ENCODE measurements around the gene MTRFR.

Gene MTRFR

DNA sequence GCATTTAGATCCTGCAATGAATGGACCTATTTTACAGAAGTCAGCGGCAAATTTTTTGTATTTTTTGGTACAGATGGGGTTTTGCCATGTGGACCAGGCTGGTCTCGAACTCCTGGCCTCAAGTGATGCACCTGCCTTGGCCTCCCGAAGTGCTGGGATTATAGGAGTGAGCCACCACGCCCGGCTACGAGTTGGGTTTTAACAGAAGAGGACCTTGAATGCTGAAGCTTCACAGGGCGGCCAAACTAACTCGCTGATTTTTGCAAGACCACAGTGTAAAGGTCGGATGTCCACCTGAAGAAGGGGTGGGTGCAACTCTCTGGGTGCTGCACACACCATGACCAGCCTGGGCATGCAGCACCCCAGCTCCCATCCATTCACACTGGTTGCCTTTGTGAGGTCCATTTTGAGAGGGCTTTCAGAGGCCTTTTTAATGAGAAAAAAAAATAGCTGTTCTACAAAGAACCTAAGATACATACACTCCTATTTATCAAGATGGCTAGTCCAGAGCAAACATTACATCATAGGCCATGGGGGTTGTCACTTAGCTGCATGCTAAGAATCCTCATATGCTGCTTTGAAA is 60.0 kb downstream of the MTRFR start:
- ATAC-seq = no peak
- TF ChIP-seq ZNF565 (CRISPR knock-in tag; conservative IDR thresholded peaks at IDR 0.05; ENCODE audit: low read depth) (no peak), SNAI2 (CRISPR knock-in tag; IDR thresholded peaks at IDR 0.05) (no peak), GLIS3 (CRISPR knock-in tag; IDR thresholded peaks at IDR 0.05) (no peak), ZNF8 (CRISPR knock-in tag; IDR thresholded peaks at IDR 0.05) (no peak), ARNTL (CRISPR knock-in tag; IDR thresholded peaks at IDR 0.05; ENCODE audit: borderline replicate concordance, low read depth) (no peak), ZFP3 (CRISPR knock-in tag; IDR thresholded peaks at IDR 0.05) (no peak), ZFP30 (CRISPR knock-in tag; IDR thresholded peaks at IDR 0.05) (no peak), PPARA (CRISPR knock-in tag; IDR thresholded peaks at IDR 0.05; ENCODE audit: borderline replicate concordance) (no peak), ESRRG (CRISPR knock-in tag; IDR thresholded peaks at IDR 0.05) (no peak), ISL1 (CRISPR knock-in tag; IDR thresholded peaks at IDR 0.05) (no peak), BACH2 (CRISPR knock-in tag; IDR thresholded peaks at IDR 0.05; ENCODE audit: borderline replicate concordance) (no peak), TOX (CRISPR knock-in tag; IDR thresholded peaks at IDR 0.05; ENCODE audit: borderline replicate concordance) (no peak), OSR1 (CRISPR knock-in tag; IDR thresholded peaks at IDR 0.05) (no peak)

DNA sequence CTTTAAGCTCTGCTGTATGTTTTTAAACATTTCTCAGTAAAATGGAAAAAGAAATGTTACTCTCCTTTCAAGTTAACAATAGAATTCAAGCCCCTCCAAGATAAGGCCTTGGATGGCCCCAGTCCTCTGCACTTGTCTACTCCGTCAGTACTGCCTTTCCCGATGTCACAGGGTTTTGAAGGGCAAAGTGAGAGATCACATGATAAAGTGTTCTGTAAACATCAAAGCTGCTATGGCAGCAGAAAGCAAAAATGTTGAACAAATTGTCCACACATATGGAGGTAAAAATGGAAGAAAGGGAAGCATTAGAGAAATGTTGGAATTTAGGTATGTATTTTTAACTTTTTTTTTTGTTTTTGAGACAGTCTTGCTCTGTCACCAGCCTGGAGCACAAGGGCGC is 71.9 kb downstream of the MTRFR start:
- TF ChIP-seq PPARA (CRISPR knock-in tag; IDR thresholded peaks at IDR 0.05; ENCODE audit: borderline replicate concordance) (no peak), ZNF70 (CRISPR knock-in tag; IDR thresholded peaks at IDR 0.05) (no peak), ARNTL (CRISPR knock-in tag; IDR thresholded peaks at IDR 0.05; ENCODE audit: borderline replicate concordance, low read depth) (no peak), BACH2 (CRISPR knock-in tag; IDR thresholded peaks at IDR 0.05; ENCODE audit: borderline replicate concordance) (no peak)
- TF ChIP-seq, protein P1, sequence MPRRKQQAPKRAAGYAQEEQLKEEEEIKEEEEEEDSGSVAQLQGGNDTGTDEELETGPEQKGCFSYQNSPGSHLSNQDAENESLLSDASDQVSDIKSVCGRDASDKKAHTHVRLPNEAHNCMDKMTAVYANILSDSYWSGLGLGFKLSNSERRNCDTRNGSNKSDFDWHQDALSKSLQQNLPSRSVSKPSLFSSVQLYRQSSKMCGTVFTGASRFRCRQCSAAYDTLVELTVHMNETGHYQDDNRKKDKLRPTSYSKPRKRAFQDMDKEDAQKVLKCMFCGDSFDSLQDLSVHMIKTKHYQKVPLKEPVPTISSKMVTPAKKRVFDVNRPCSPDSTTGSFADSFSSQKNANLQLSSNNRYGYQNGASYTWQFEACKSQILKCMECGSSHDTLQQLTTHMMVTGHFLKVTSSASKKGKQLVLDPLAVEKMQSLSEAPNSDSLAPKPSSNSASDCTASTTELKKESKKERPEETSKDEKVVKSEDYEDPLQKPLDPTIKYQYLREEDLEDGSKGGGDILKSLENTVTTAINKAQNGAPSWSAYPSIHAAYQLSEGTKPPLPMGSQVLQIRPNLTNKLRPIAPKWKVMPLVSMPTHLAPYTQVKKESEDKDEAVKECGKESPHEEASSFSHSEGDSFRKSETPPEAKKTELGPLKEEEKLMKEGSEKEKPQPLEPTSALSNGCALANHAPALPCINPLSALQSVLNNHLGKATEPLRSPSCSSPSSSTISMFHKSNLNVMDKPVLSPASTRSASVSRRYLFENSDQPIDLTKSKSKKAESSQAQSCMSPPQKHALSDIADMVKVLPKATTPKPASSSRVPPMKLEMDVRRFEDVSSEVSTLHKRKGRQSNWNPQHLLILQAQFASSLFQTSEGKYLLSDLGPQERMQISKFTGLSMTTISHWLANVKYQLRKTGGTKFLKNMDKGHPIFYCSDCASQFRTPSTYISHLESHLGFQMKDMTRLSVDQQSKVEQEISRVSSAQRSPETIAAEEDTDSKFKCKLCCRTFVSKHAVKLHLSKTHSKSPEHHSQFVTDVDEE (CRISPR knock-in tag; IDR thresholded peaks at IDR 0.05) = no peak
- no peak for ATAC-seq

GRCh38 chr12:123306200-123306599 is 73.0 kb downstream of the MTRFR start:
- TF ChIP-seq ZNF565 (CRISPR knock-in tag; conservative IDR thresholded peaks at IDR 0.05; ENCODE audit: low read depth) (no peak), ISL1 (CRISPR knock-in tag; IDR thresholded peaks at IDR 0.05) (no peak), TCF4 (CRISPR knock-in tag; IDR thresholded peaks at IDR 0.05; ENCODE audit: borderline replicate concordance) (no peak)
- no peak for ATAC-seq

Measured in SK-N-SH treated with all-trans-retinoic acid at 6 μM for 48 hours (cell line).